HepG2 (cell line): ENCODE results near the gene TBC1D5. TPM values are rescaled to one million over a fixed set of nuclear protein-coding genes. Genes with fewer than 3 reads are reported as not detected.

ENCODE experiments used
- ATAC-seq: fragments of 200-7000 bp; cut with Tn5 transposase; 3 replicates; pipeline ENCODE4 v1.9.1; 2020; ENCODE audit warnings: mild to moderate bottlenecking, moderate library complexity
- BruUV-seq: library from RNA; stranded (reverse); fragments of 400-500 nt; replicated peaks from 2 replicates; lab custom pipeline; 2021; lab: Mats Ljungman, UMichigan
- CTCF ChIA-PET: fragments of 300-600 bp; formaldehyde crosslinking; extraction: SDS; loops from one replicate; lab custom pipeline; 2021; ENCODE audit warnings: low total read pairs, inconsistent platforms, low intra/inter-chr PET ratio; lab: Yijun Ruan, JAX
- POLR2A ChIA-PET: fragments of 350-600 bp; sonication (Branson Sonifier 250); formaldehyde crosslinking; loops from one replicate; lab custom pipeline; 2020; ENCODE audit warnings: antibody characterized with exemption, inconsistent platforms; lab: Yijun Ruan, JAX
- DNase-seq: peaks from one replicate; pipeline ENCODE4 v3.0.0-alpha.2; 2015; ENCODE audit warnings: low spot score
- FAIRE-seq: peaks from 3 replicates; lab custom pipeline; 2011; peaks lifted over from hg19 to GRCh38; lab: Jason Lieb, UNC
- H2AFZ ChIP-seq: one replicate; pipeline ENCODE4 v1.6.1; 2011; ENCODE audit warnings: low read length, inconsistent platforms
- H3K27ac ChIP-seq: fragments of 300-600 bp; 3 replicates; pipeline ENCODE4 v1.8.0; 2011; ENCODE audit warnings: mixed run types, mild to moderate bottlenecking, mixed read lengths, low read length, inconsistent platforms; ENCODE audit not compliant: insufficient read depth; ENCODE audit errors: extremely low read length
- H3K27me3 ChIP-seq, 2 experiments: fragments of 200-600 bp in 1 of 2; 2 replicates in 1 of 2; 3 replicates in 1 of 2; pipeline versions ENCODE4 v1.6.0 to v1.8.0; 2011; ENCODE audit warnings: low read length in 2 of 2, mild to moderate bottlenecking in 2 of 2, moderate library complexity in 2 of 2, inconsistent platforms in 1 of 2; ENCODE audit not compliant: insufficient read depth in 2 of 2, control insufficient read depth in 1 of 2
- H3K36me3 ChIP-seq, 2 experiments: fragments of 200-600 bp in 1 of 2; replicated peaks in 1 of 2; 2 replicates in 1 of 2; 3 replicates in 1 of 2; pipeline versions ENCODE4 v1.5.1 to v1.8.0; 2011; ENCODE audit warnings: low read length in 2 of 2, inconsistent platforms in 1 of 2; ENCODE audit not compliant: insufficient read depth in 2 of 2, control insufficient read depth in 1 of 2
- H3K4me1 ChIP-seq: 2 replicates; pipeline ENCODE4 v1.5.1; 2012; ENCODE audit warnings: low read length, inconsistent platforms; ENCODE audit not compliant: insufficient read depth
- H3K4me2 ChIP-seq: 2 replicates; pipeline ENCODE4 v1.6.0; 2011; ENCODE audit warnings: low read depth, low read length, inconsistent platforms
- H3K4me3 ChIP-seq, 3 experiments: fragments of 200-600 bp in 1 of 3; sonication (generic), shearing (Covaris generic) in 1 of 3; replicated peaks in 1 of 3; 2 replicates each; pipeline ENCODE4 v1.5.1; 2011 to 2016; ENCODE audit warnings: low read length in 3 of 3, inconsistent platforms in 2 of 3, low read depth in 2 of 3, mild to moderate bottlenecking in 2 of 3, control low read depth in 1 of 3, mixed read lengths in 1 of 3; ENCODE audit not compliant: insufficient read depth in 1 of 3
- H3K79me2 ChIP-seq: one replicate; pipeline ENCODE4 v1.6.1; 2011; ENCODE audit warnings: low read length, inconsistent platforms; ENCODE audit not compliant: insufficient read depth
- H3K9ac ChIP-seq: 2 replicates; pipeline ENCODE4 v1.6.0; 2011; ENCODE audit warnings: mild to moderate bottlenecking, low read depth, low read length, inconsistent platforms; ENCODE audit not compliant: insufficient read depth
- H3K9me3 ChIP-seq: 2 replicates; pipeline ENCODE4 v1.5.1; 2012; ENCODE audit warnings: mild to moderate bottlenecking, low read length
- H4K20me1 ChIP-seq: 2 replicates; pipeline ENCODE4 v1.6.0; 2011; ENCODE audit warnings: inconsistent platforms, mild to moderate bottlenecking, low read length, moderate library complexity; ENCODE audit not compliant: insufficient read depth
- SAP130 ChIP-seq: IDR thresholded peaks from 2 replicates; pipeline ENCODE4 v1.6.1; 2016; ENCODE audit warnings: low read depth
- SNAPC2 ChIP-seq: sonication (generic); formaldehyde crosslinking; IDR thresholded peaks from 2 replicates; pipeline ENCODE4 v1.8.1; 2022; ENCODE audit warnings: mild to moderate bottlenecking, missing genetic modification reagents
- USF2 ChIP-seq, 2 experiments: sonication (generic) in 1 of 2; formaldehyde crosslinking in 1 of 2; IDR thresholded peaks; 2 replicates each; pipeline versions ENCODE4 v1.5.1 to v1.6.1; 2011 to 2020; ENCODE audit warnings: borderline replicate concordance in 1 of 2, low read depth in 1 of 2, low read length in 1 of 2, mild to moderate bottlenecking in 1 of 2, missing genetic modification reagents in 1 of 2, moderate library complexity in 1 of 2
- ZBTB21 ChIP-seq: sonication (generic); formaldehyde crosslinking; IDR thresholded peaks from 2 replicates; pipeline ENCODE4 v1.4.0; 2020; ENCODE audit warnings: missing genetic modification reagents
- ZNF501 ChIP-seq: sonication (generic); formaldehyde crosslinking; IDR thresholded peaks from 2 replicates; pipeline ENCODE4 v1.5.1; 2020; ENCODE audit warnings: mild to moderate bottlenecking, moderate library complexity, missing genetic modification reagents
- ZNF567 ChIP-seq: sonication (generic); formaldehyde crosslinking; IDR thresholded peaks from 2 replicates; pipeline ENCODE4 v1.8.1; 2023; ENCODE audit warnings: mild to moderate bottlenecking, missing genetic modification reagents, borderline replicate concordance
- WGBS: methylation state at CpG from one replicate; pipeline ENCODE4 v1.1.6; 2017; ENCODE audit warnings: low lambda C conversion rate; 5-methylcytosine and 5-hydroxymethylcytosine counted together
- in situ Hi-C: cut with HindIII; loops from 2 replicates; pipeline ENCODE4 v1.10.0; 2017; ENCODE audit warnings: low pct_unique_long_range_greater_than_20kb; ENCODE audit not compliant: extremely low pct_ligation_motif_present
- intact Hi-C: fragments of 100-400 bp; cut with micrococcal nuclease; formaldehyde crosslinking; loops from one replicate; pipeline ENCODE4 v1.10.0; 2022; ENCODE audit not compliant: unreplicated experiment
- polyA plus RNA-seq, 8 experiments: library from polyadenylated mRNA; depleted of rRNA in 3 of 8; stranded (reverse) in 7 of 8; unstranded in 1 of 8; fragments of >200 nt; fragmentation: Illumina TruSeq in 4 of 8; extraction: Trizol in 4 of 8; gene quantifications; 2 replicates each; pipeline versions ENCODE4 v1.2.1 to v1.2.3, GENCODE V29; 2011 to 2016; ENCODE audit warnings: low read depth in 4 of 8, missing spikeins in 1 of 8, mixed read lengths in 1 of 8; ENCODE audit not compliant: insufficient read depth in 1 of 8
- total RNA-seq, 5 experiments: library from RNA; depleted of rRNA; stranded (reverse); fragments of >200 nt; fragmentation: Illumina TruSeq; extraction: Trizol; gene quantifications; 2 replicates each; pipeline ENCODE4 v1.2.3, GENCODE V29; 2016; ENCODE audit warnings: low read depth in 1 of 5
- TF ChIP-seq, protein P1 (sequence below): IDR thresholded peaks from 2 replicates; pipeline ENCODE4 v1.6.1; 2018; ENCODE audit warnings: missing genetic modification reagents, mild to moderate bottlenecking, missing compliant biosample characterization
- TF ChIP-seq, protein P2 (sequence below): sonication (generic); formaldehyde crosslinking; IDR thresholded peaks from 2 replicates; pipeline ENCODE4 v1.5.0; 2020; ENCODE audit warnings: mild to moderate bottlenecking, missing genetic modification reagents, borderline replicate concordance

Gene TBC1D5
- total and polyA plus RNA-seq, 2 of the 13 experiments (the other 11 are each of a cell fraction or from before 2014, with no cell fraction given) = 19.2 to 33.3 TPM

DNA sequence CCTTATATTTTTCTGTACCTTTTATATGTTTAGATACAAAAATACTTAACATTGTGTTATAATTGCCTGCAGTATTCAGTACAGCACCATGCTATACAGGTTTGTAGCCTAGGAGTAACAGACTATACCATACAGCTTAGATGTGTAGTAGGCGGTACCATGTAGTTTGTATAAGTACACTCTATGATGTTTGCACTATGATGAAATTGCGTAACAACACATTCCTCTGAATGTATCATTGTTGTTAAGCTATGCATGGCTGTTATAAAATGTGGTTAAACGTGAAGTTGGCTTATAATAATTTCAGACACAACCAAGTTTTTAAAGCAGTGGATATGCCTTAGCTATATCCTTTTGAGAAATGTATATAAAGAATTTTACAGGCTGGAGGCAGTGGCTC, 529.3 kb downstream of the TBC1D5 start (continued):
- TF ChIP-seq, protein P1, sequence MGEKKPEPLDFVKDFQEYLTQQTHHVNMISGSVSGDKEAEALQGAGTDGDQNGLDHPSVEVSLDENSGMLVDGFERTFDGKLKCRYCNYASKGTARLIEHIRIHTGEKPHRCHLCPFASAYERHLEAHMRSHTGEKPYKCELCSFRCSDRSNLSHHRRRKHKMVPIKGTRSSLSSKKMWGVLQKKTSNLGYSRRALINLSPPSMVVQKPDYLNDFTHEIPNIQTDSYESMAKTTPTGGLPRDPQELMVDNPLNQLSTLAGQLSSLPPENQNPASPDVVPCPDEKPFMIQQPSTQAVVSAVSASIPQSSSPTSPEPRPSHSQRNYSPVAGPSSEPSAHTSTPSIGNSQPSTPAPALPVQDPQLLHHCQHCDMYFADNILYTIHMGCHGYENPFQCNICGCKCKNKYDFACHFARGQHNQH = no peak
- TF ChIP-seq, all 625 proteins: peak for 8

DNA sequence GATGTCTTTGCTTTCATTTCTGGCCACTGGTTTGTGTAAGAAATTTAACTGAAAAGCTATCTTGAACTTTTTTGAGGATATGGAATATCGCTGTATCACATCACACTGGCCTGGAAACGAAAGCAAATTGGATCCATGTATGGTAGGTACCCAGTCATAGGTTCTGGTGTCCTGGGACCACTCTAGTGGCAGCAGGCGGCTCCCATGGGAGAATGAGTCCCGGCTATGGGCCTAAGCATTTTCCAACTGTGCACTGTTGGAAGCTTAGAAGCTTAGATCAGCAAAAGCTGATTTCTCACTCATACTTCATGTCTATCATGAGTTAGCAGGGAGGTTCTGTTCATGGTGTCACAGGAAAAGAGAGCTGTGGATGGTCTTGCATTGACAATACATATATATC, 534.5 kb downstream of the TBC1D5 start:
- no peak for DNase-seq
- no peak for ATAC-seq
- H3K4me1 ChIP-seq = no peaks in the 10 kb centered on the region
- H3K27ac ChIP-seq = no peak overlapping the region
- WGBS = 94% methylated on average over 4 of the region's 4 CpGs
- TF ChIP-seq ZNF567 (CRISPR knock-in tag) (no peak), SNAPC2 (CRISPR knock-in tag) (no peak), ZBTB21 (CRISPR knock-in tag) (no peak), ZNF501 (CRISPR knock-in tag) (no peak), SAP130 (CRISPR knock-in tag) (no peak), USF2 (IDR thresholded peaks at IDR 0.05; ENCODE audit: low read depth, low read length) (no peak), USF2 (CRISPR knock-in tag; IDR thresholded peaks at IDR 0.05; ENCODE audit: borderline replicate concordance) (no peak)
- TF ChIP-seq, protein P2, sequence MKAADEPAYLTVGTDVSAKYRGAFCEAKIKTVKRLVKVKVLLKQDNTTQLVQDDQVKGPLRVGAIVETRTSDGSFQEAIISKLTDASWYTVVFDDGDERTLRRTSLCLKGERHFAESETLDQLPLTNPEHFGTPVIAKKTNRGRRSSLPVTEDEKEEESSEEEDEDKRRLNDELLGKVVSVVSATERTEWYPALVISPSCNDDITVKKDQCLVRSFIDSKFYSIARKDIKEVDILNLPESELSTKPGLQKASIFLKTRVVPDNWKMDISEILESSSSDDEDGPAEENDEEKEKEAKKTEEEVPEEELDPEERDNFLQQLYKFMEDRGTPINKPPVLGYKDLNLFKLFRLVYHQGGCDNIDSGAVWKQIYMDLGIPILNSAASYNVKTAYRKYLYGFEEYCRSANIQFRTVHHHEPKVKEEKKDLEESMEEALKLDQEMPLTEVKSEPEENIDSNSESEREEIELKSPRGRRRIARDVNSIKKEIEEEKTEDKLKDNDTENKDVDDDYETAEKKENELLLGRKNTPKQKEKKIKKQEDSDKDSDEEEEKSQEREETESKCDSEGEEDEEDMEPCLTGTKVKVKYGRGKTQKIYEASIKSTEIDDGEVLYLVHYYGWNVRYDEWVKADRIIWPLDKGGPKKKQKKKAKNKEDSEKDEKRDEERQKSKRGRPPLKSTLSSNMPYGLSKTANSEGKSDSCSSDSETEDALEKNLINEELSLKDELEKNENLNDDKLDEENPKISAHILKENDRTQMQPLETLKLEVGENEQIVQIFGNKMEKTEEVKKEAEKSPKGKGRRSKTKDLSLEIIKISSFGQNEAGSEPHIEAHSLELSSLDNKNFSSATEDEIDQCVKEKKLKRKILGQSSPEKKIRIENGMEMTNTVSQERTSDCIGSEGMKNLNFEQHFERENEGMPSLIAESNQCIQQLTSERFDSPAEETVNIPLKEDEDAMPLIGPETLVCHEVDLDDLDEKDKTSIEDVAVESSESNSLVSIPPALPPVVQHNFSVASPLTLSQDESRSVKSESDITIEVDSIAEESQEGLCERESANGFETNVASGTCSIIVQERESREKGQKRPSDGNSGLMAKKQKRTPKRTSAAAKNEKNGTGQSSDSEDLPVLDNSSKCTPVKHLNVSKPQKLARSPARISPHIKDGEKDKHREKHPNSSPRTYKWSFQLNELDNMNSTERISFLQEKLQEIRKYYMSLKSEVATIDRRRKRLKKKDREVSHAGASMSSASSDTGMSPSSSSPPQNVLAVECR = no peak
- TF ChIP-seq, all 625 proteins: peak for 0
- no peak overlapping the region for H2AFZ ChIP-seq
- H3K27me3 ChIP-seq = no peaks in the 10 kb centered on the region
- no peaks in the 10 kb centered on the region for H3K79me2 ChIP-seq
- H3K4me2 ChIP-seq = no peak overlapping the region
- no peak for FAIRE-seq
- no peaks in the 10 kb centered on the region for H4K20me1 ChIP-seq
- no peak overlapping the region for H3K4me3 ChIP-seq
- no TSS peak for BruUV-seq
- in situ Hi-C loops = no loop called here
- H3K9ac ChIP-seq = no peak overlapping the region
- ChIA-PET POLR2A (no interaction called here), CTCF (no interaction called here)
- H3K36me3 ChIP-seq = no peaks in the 10 kb centered on the region
- no peaks in the 10 kb centered on the region; the same call in 1 of the 2 replicates for H3K9me3 ChIP-seq
- intact Hi-C loops = no loop called here
